H1 (cell line): Measurements from ENCODE around the gene CHST9. TPM values are rescaled to one million over a fixed set of nuclear protein-coding genes. Genes with fewer than 3 reads are reported as not detected.

Source experiments
- CTCF ChIA-PET: fragments of 300-600 bp; sonication (Branson Sonifier 250); formaldehyde crosslinking; loops from one replicate; lab custom pipeline; 2021; ENCODE audit not compliant: partially characterized antibody; lab: Charles Lee
- POLR2A ChIA-PET: fragments of 300-600 bp; sonication (Branson Sonifier 250); formaldehyde crosslinking; loops from one replicate; lab custom pipeline; 2021; ENCODE audit warnings: inconsistent platforms; ENCODE audit not compliant: partially characterized antibody; lab: Charles Lee
- DNase-seq, 2 experiments: peaks; one replicate each; pipeline versions ENCODE4 v3.0.0 to v3.0.0-alpha.2; 2010 to 2022; ENCODE audit warnings: low spot score in 2 of 2, low read depth in 1 of 2, mixed read lengths in 1 of 2
- FAIRE-seq: peaks from 2 replicates; lab custom pipeline; 2011; peaks lifted over from hg19 to GRCh38; lab: Jason Lieb, UNC
- H2AFZ ChIP-seq: 2 replicates; pipeline ENCODE4 v1.8.1; 2012; ENCODE audit warnings: low read length, inconsistent platforms
- H2AK5ac ChIP-seq: 2 replicates; pipeline ENCODE4 v1.6.1; 2013; ENCODE audit warnings: low read depth, low read length
- H2BK120ac ChIP-seq: replicated peaks from 2 replicates; pipeline ENCODE3; 2013; ENCODE audit warnings: low read depth, low read length, inconsistent platforms
- H2BK12ac ChIP-seq: 2 replicates; pipeline ENCODE4 v1.6.1; 2013; ENCODE audit warnings: low read depth, low read length
- H2BK15ac ChIP-seq: 2 replicates; pipeline ENCODE4 v1.6.1; 2013; ENCODE audit warnings: low read length
- H2BK20ac ChIP-seq: 2 replicates; pipeline ENCODE4 v1.6.1; 2013; ENCODE audit warnings: low read length
- H2BK5ac ChIP-seq: 2 replicates; pipeline ENCODE4 v1.6.1; 2013; ENCODE audit warnings: low read depth, low read length
- H3K14ac ChIP-seq: 2 replicates; pipeline ENCODE4 v1.6.1; 2013; ENCODE audit warnings: inconsistent platforms; ENCODE audit not compliant: insufficient read length
- H3K18ac ChIP-seq: 2 replicates; pipeline ENCODE4 v1.6.1; 2013; ENCODE audit warnings: low read length; ENCODE audit errors: extremely low read depth
- H3K23ac ChIP-seq: 2 replicates; pipeline ENCODE4 v1.6.1; 2013; ENCODE audit warnings: inconsistent platforms; ENCODE audit not compliant: insufficient read length
- H3K23me2 ChIP-seq: 2 replicates; pipeline ENCODE4 v1.6.1; 2013; ENCODE audit warnings: low read depth, low read length
- H3K27ac ChIP-seq: 2 replicates; pipeline ENCODE4 v1.6.1; 2011; ENCODE audit warnings: low read depth, low read length, inconsistent platforms
- H3K27me3 ChIP-seq, 4 experiments: replicated peaks in 1 of 4; 1 replicate in 1 of 4; 2 replicates in 3 of 4; pipeline versions ENCODE4 v1.6.1 to v1.8.1; 2011 to 2013; ENCODE audit warnings: low read length in 3 of 4, mild to moderate bottlenecking in 3 of 4, inconsistent platforms in 2 of 4, mixed read lengths in 2 of 4, moderate library complexity in 1 of 4; ENCODE audit not compliant: control insufficient read depth in 3 of 4, insufficient read depth in 3 of 4; ENCODE audit errors: extremely low read depth in 1 of 4
- H3K36me3 ChIP-seq, 4 experiments: 2 replicates each; pipeline versions ENCODE4 v1.6.1 to v1.8.1; 2011 to 2013; ENCODE audit warnings: mild to moderate bottlenecking in 4 of 4, low read length in 3 of 4, moderate library complexity in 2 of 4, control low read depth in 1 of 4, inconsistent platforms in 1 of 4; ENCODE audit not compliant: insufficient read depth in 4 of 4, control insufficient read depth in 2 of 4
- H3K4ac ChIP-seq: replicated peaks from 2 replicates; pipeline ENCODE3; 2013; ENCODE audit warnings: low read length, low read depth, mixed read lengths, inconsistent platforms; ENCODE audit not compliant: insufficient read length
- H3K4me1 ChIP-seq, 4 experiments: replicated peaks in 1 of 4; 1 replicate in 1 of 4; 2 replicates in 3 of 4; pipeline versions ENCODE4 v1.6.1 to v1.8.1; 2011 to 2013; ENCODE audit warnings: low read length in 3 of 4, inconsistent platforms in 2 of 4, mixed read lengths in 1 of 4; ENCODE audit not compliant: insufficient read depth in 4 of 4, control insufficient read depth in 3 of 4
- H3K4me2 ChIP-seq, 2 experiments: 2 replicates each; pipeline versions ENCODE4 v1.6.1 to v1.8.1; 2011 to 2013; ENCODE audit warnings: low read depth in 2 of 2, low read length in 2 of 2, control low read depth in 1 of 2, inconsistent platforms in 1 of 2, mild to moderate bottlenecking in 1 of 2; ENCODE audit not compliant: insufficient read depth in 1 of 2
- H3K4me3 ChIP-seq, 4 experiments: fragments of 200-600, 300-600 bp in 1 of 4; sonication (generic), shearing (Covaris generic), sonication (Bioruptor Twin) in 1 of 4; 2 replicates each; pipeline versions ENCODE4 v1.5.1 to v1.8.1; 2011 to 2016; ENCODE audit warnings: low read length in 4 of 4, low read depth in 3 of 4, control low read depth in 2 of 4, inconsistent platforms in 2 of 4, mild to moderate bottlenecking in 2 of 4, mixed read lengths in 1 of 4, moderate library complexity in 1 of 4; ENCODE audit not compliant: insufficient read depth in 2 of 4; ENCODE audit errors: extremely low read depth in 1 of 4
- H3K56ac ChIP-seq: replicated peaks from 2 replicates; pipeline ENCODE3; 2013; ENCODE audit warnings: low read depth, mild to moderate bottlenecking, mixed read lengths, low read length, inconsistent platforms; ENCODE audit not compliant: insufficient read length
- H3K79me1 ChIP-seq: 2 replicates; pipeline ENCODE4 v1.6.1; 2013; ENCODE audit warnings: low read depth, low read length, control low read depth
- H3K79me2 ChIP-seq, 2 experiments: 2 replicates each; pipeline versions ENCODE4 v1.6.1 to v1.8.1; 2012 to 2013; ENCODE audit warnings: low read length in 2 of 2, mild to moderate bottlenecking in 2 of 2, inconsistent platforms in 1 of 2; ENCODE audit not compliant: insufficient read depth in 2 of 2, control insufficient read depth in 1 of 2
- H3K9ac ChIP-seq, 4 experiments: replicated peaks in 1 of 4; 1 replicate in 1 of 4; 2 replicates in 3 of 4; pipeline versions ENCODE4 v1.6.1 to v1.8.1; 2011 to 2013; ENCODE audit warnings: low read depth in 3 of 4, low read length in 3 of 4, control low read depth in 2 of 4, mild to moderate bottlenecking in 2 of 4, moderate library complexity in 2 of 4, inconsistent platforms in 1 of 4; ENCODE audit errors: extremely low read depth in 1 of 4
- H3K9me3 ChIP-seq, 2 experiments: 2 replicates each; pipeline versions ENCODE4 v1.6.1 to v1.8.1; 2012 to 2013; ENCODE audit warnings: mild to moderate bottlenecking in 2 of 2, moderate library complexity in 2 of 2, control low read depth in 1 of 2, inconsistent platforms in 1 of 2, low read depth in 1 of 2, low read length in 1 of 2, mixed read lengths in 1 of 2; ENCODE audit not compliant: insufficient read depth in 2 of 2
- H4K20me1 ChIP-seq, 2 experiments: replicated peaks in 1 of 2; 2 replicates each; pipeline versions ENCODE3 to v1.8.1; 2011 to 2013; ENCODE audit warnings: inconsistent platforms in 2 of 2, low read length in 2 of 2, mild to moderate bottlenecking in 1 of 2; ENCODE audit not compliant: insufficient read depth in 2 of 2, control insufficient read depth in 1 of 2
- H4K5ac ChIP-seq: 2 replicates; pipeline ENCODE4 v1.6.1; 2013; ENCODE audit warnings: low read length, low read depth, mixed read lengths, inconsistent platforms; ENCODE audit not compliant: insufficient read length
- H4K8ac ChIP-seq: 2 replicates; pipeline ENCODE4 v1.8.0; 2013; ENCODE audit warnings: mild to moderate bottlenecking, moderate library complexity, low read length, inconsistent platforms; ENCODE audit not compliant: insufficient read depth; ENCODE audit errors: extremely low read depth
- H4K91ac ChIP-seq: replicated peaks from 2 replicates; pipeline ENCODE3; 2013; ENCODE audit warnings: low read length, mixed read lengths, inconsistent platforms; ENCODE audit not compliant: insufficient read length
- ASH2L ChIP-seq: fragments of 200-600, 300-600 bp; sonication (generic); IDR thresholded peaks from one replicate; pipeline ENCODE4 v1.7.1; 2017; ENCODE audit warnings: low read length
- ATF2 ChIP-seq: IDR thresholded peaks from 2 replicates; pipeline ENCODE4 v1.6.1; 2012; ENCODE audit warnings: low read length, inconsistent platforms
- ZNF274 ChIP-seq: IDR thresholded peaks from 2 replicates; pipeline ENCODE4 v1.7.0; 2012; ENCODE audit warnings: low read length, borderline replicate concordance; ENCODE audit errors: extremely low read depth
- WGBS, 2 experiments: shearing (Covaris generic) in 1 of 2; methylation state at CpG; one replicate each; pipeline versions ENCODE4 v1.1.6 to v1.1.7; 2013 to 2015; ENCODE audit warnings: low lambda C conversion rate in 2 of 2, mixed read lengths in 2 of 2, inconsistent platforms in 1 of 2, low coverage in 1 of 2, missing lambda C conversion rate in 1 of 2; ENCODE audit not compliant: insufficient replicate concordance in 2 of 2, insufficient coverage in 1 of 2, insufficient read length in 1 of 2; ENCODE audit errors: extremely low coverage in 1 of 2, missing lambda C conversion rate in 1 of 2; 5-methylcytosine and 5-hydroxymethylcytosine counted together
- polyA plus RNA-seq, 7 experiments: library from polyadenylated mRNA; depleted of rRNA in 3 of 7; stranded (reverse) in 5 of 7; unstranded in 2 of 7; fragments of >200 nt in 5 of 7; fragments of 200-250 nt in 2 of 7; gene quantifications; 1 replicate in 5 of 7; 2 replicates in 1 of 7; 4 replicates in 1 of 7; pipeline versions ENCODE4 v1.2.1 to v1.2.3, GENCODE V29; 2011 to 2013; ENCODE audit warnings: missing spikeins in 2 of 7, mixed read lengths in 2 of 7
- total RNA-seq: library from RNA; stranded (reverse); fragmentation: NEBNext Ultra II Directional; extraction: Animal tissue kit (Norgen Biotek cat#: 25700); gene quantifications from 2 replicates; pipeline ENCODE4 v1.2.1, GENCODE V29; 2021

The CHST9 gene
- total and polyA plus RNA-seq, 2 of the 8 experiments (the other 6 are each of a cell fraction or from before 2014, with no cell fraction given): 3.2 to 24.3 TPM

- Histone ChIP-seq H3K79me1 (no peaks in the 10 kb centered on the region), H2BK15ac (no peak overlapping the region), H2BK5ac (no peak overlapping the region), H3K23me2 (no peaks in the 10 kb centered on the region), H2AK5ac (no peak overlapping the region), H3K27me3 (no peaks in the 10 kb centered on the region), H3K18ac (no peak overlapping the region), H2BK120ac (no peak overlapping the region), H2AFZ (no peak overlapping the region), H3K4me1 (peaks cover 0 to 4% (median 1%) of the 10 kb centered on the region in 4 experiments; a peak in 2 of 7 replicates), H2BK20ac (no peak overlapping the region), H3K9me3 (peaks cover 0 to 3% of the 10 kb centered on the region in 2 experiments; a peak in 2 of 4 replicates), H4K91ac (no peak overlapping the region), H3K23ac (no peak overlapping the region), H4K8ac (no peak overlapping the region), H3K4ac (no peak overlapping the region), H4K20me1 (no peaks in the 10 kb centered on the region), H3K79me2 (no peaks in the 10 kb centered on the region), H3K36me3 (no peaks in the 10 kb centered on the region), H3K4me2 (no peak overlapping the region), H3K9ac (0 out of 7 replicates have a peak overlapping the region, but pooled peaks of 1 of the 4 experiments have one; percentile 10), H2BK12ac (no peak overlapping the region), H3K27ac (no peak overlapping the region), H3K14ac (no peak overlapping the region), H4K5ac (no peak overlapping the region), H3K4me3 (no peak overlapping the region), H3K56ac (no peak overlapping the region)
- POLR2A ChIA-PET: interaction anchor here (0.7 kb wide), 2 partner anchors 69 to 231 kb away, joined by 3 to 4 read pairs; no protein-coding TSS in a partner anchor
- FAIRE-seq (no peak), DNase-seq (no peak)
- WGBS, 2 experiments: 91% methylated on average over 10 of the region's 10 CpGs; no CpG with 5 or more reads in 1 of the 2 experiments
- CTCF ChIA-PET: interaction anchor here (0.6 to 0.7 kb wide), 3 partner anchors 145 to 1332 kb away, joined by 3 to 5 read pairs (median 3); no protein-coding TSS in a partner anchor
- no peak for TF ChIP-seq ASH2L
- TF ChIP-seq ZNF274: no peak
- TF ChIP-seq ATF2: no peak
These were observed 75.7 kb downstream of the CHST9 start for GRCh38 chr18:27109451-27109850.
